ENCODE measurements around the gene SLCO1A2. TPM values are rescaled to one million over a fixed set of nuclear protein-coding genes. Genes with fewer than 3 reads are reported as not detected.

SLCO1A2 gene
- total RNA-seq, 1 experiment from 2014 or later = 10.3 TPM

DNA sequence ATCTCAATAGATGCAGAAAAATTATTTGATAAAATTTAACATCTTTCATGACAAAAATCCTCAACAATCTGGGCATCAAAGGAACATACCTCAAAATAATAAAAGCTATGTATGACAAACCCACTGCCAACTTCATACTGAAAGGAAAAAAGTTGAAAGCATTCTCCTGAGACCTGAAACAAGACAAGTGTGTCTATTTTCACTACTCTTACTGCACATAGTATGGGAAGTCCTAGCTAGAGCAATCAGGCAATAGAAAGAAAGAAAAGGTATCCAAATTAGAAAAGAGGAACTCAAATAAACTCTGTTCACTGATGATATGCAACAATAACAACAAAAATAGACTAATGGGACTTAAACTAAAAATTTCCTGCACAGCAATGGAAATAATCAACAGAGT lies 113.6 kb downstream of the SLCO1A2 start:
- Histone ChIP-seq H3K23me2 (ENCODE audit: insufficient read length, low read depth, low read length, poor library complexity, severe bottlenecking) (no peaks in the 10 kb centered on the region), H2BK5ac (ENCODE audit: insufficient read length, low read length) (no peak overlapping the region), H4K8ac (replicated peaks; ENCODE audit: insufficient read length, low read depth, low read length) (no peak overlapping the region), H3T11ph (ENCODE audit: low read length) (no peak overlapping the region), H3K4ac (ENCODE audit: low read depth, low read length) (no peak overlapping the region), H3K79me2 (ENCODE audit: insufficient read depth, low read length) (no peaks in the 10 kb centered on the region), H3K79me1 (ENCODE audit: insufficient read depth, low read depth, low read length, poor library complexity, severe bottlenecking) (no peaks in the 10 kb centered on the region), H3K4me2 (ENCODE audit: insufficient read depth, insufficient read length, low read length) (no peak overlapping the region), H3K27me3 (ENCODE audit: insufficient read depth, low read length) (no peaks in the 10 kb centered on the region), H4K5ac (ENCODE audit: insufficient read length, low read depth, low read length) (no peak overlapping the region), H3K4me1 (ENCODE audit: insufficient read depth, low read length) (no peaks in the 10 kb centered on the region), H3K23ac (ENCODE audit: insufficient read length, low read depth, low read length) (no peak overlapping the region), H2BK20ac (ENCODE audit: low read depth, low read length, poor library complexity, severe bottlenecking) (no peak overlapping the region), H2AFZ (ENCODE audit: low read length) (no peak overlapping the region), H3K18ac (ENCODE audit: insufficient read length, low read depth, low read length) (no peak overlapping the region), H2BK12ac (ENCODE audit: insufficient read length, low read depth, low read length) (no peak overlapping the region), H3K9me3 (ENCODE audit: control insufficient read depth, low read depth, low read length) (no peaks in the 10 kb centered on the region), H3K56ac (ENCODE audit: insufficient read length, low read depth, low read length) (no peak overlapping the region), H3K9ac (ENCODE audit: extremely low read depth, insufficient read length, low read length) (no peak overlapping the region), H3K14ac (ENCODE audit: insufficient read depth, low read length) (no peak overlapping the region), H2BK120ac (ENCODE audit: low read depth, low read length, poor library complexity, severe bottlenecking) (no peak overlapping the region), H2BK15ac (ENCODE audit: low read depth, low read length) (no peak overlapping the region), H3K27ac (ENCODE audit: insufficient read length, low read depth, low read length) (no peak overlapping the region), H4K91ac (ENCODE audit: insufficient read length, low read depth, low read length) (no peak overlapping the region), H4K20me1 (ENCODE audit: control insufficient read depth, insufficient read depth, insufficient read length) (no peaks in the 10 kb centered on the region), H2AK5ac (ENCODE audit: insufficient read length, low read length) (no peak overlapping the region)
- H3K27ac Mint-ChIP-seq = no peak overlapping the region
- TF ChIP-seq CTCF (conservative IDR thresholded peaks at IDR 0.05) = no peak
- H3K4me1 Mint-ChIP-seq = 0 out of 4 replicates have a peak, but pooled peaks cover 0 to 2% of the 10 kb centered on the region in 2 experiments
- no peak overlapping the region for H3K4me3 Mint-ChIP-seq
- H3K36me3 Mint-ChIP-seq (ENCODE audit: insufficient read depth in 1 of 3, low read depth in 3 of 3) = no peaks in the 10 kb centered on the region
- no peak for DNase-seq
- no peaks in the 10 kb centered on the region for H3K27me3 Mint-ChIP-seq (ENCODE audit: low read depth)
- no peaks in the 10 kb centered on the region for H3K9me3 Mint-ChIP-seq

All from H9 (cell line).